ENCODE results near the gene LSM3. TPM values are rescaled to one million over a fixed set of nuclear protein-coding genes. Genes with fewer than 3 reads are reported as not detected.

Gene LSM3
- total RNA-seq, 1 donor from 2014 or later, result 10.0 TPM

- no peak for DNase-seq (ENCODE audit: low spot score)
Observed at GRCh38 chr3:14238930-14239329, 60.3 kb downstream of the LSM3 start.

GRCh38 chr3:14239940-14240339, 61.3 kb downstream of the LSM3 start:
- no peak for DNase-seq (ENCODE audit: low spot score)

- no peak for DNase-seq (ENCODE audit: low spot score)
Observed at GRCh38 chr3:14240366-14240765, 61.7 kb downstream of the LSM3 start.

- no peak for DNase-seq (ENCODE audit: low spot score)
Observed at GRCh38 chr3:14241716-14242115, 63.1 kb downstream of the LSM3 start.

GRCh38 chr3:14242490-14243311, 64.1 kb downstream of the LSM3 start:
- DNase-seq (ENCODE audit: low spot score), result no peak

GRCh38 chr3:14243782-14244181, 65.2 kb downstream of the LSM3 start:
- no peak for DNase-seq (ENCODE audit: low spot score)

GRCh38 chr3:14244521-14245247, 66.1 kb downstream of the LSM3 start:
- no peak for DNase-seq (ENCODE audit: low spot score)

- DNase-seq (ENCODE audit: low spot score), result no peak
Observed at GRCh38 chr3:14245248-14245639, 66.6 kb downstream of the LSM3 start.

- DNase-seq (ENCODE audit: low spot score), result no peak
Observed at GRCh38 chr3:14245822-14246221, 67.2 kb downstream of the LSM3 start.

- no peak for DNase-seq (ENCODE audit: low spot score)
Observed at GRCh38 chr3:14246414-14246813, 67.8 kb downstream of the LSM3 start.

- DNase-seq (ENCODE audit: low spot score), result no peak
Observed at GRCh38 chr3:14248477-14248848, 69.8 kb downstream of the LSM3 start.

- DNase-seq (ENCODE audit: low spot score), result no peak
Observed at GRCh38 chr3:14248849-14249523, 70.4 kb downstream of the LSM3 start.

Other genes starting within 250 kb of the LSM3 start
- gene CHCHD4, start 53.9 kb upstream of the LSM3 start, total RNA-seq, result 18.1 TPM
- 99.3 TPM for gene TMEM43, start 53.8 kb upstream of the LSM3 start, total RNA-seq
- gene XPC, start 216 bp upstream of the LSM3 start, total RNA-seq, result 24.8 TPM
- gene SLC6A6, start 223.8 kb downstream of the LSM3 start, total RNA-seq, result 49.3 TPM